Upper lobe of right lung (tissue), 1 donor: ENCODE results near the gene CCDC127. TPM values are rescaled to one million over a fixed set of nuclear protein-coding genes. Genes with fewer than 3 reads are reported as not detected.

Experiments used
- ATAC-seq: fragments of 200-7000 bp; cut with Tn5 transposase; one replicate; pipeline ENCODE4 v1.9.1; 2020; ENCODE audit warnings: mild to moderate bottlenecking, moderate library complexity
- DNase-seq: peaks from one replicate; pipeline ENCODE4 v3.0.0-alpha.2; 2020
- H3K27ac ChIP-seq: fragments of 200-600 bp; one replicate; pipeline ENCODE4 v1.8.0; 2022
- H3K27me3 ChIP-seq: fragments of 200-600 bp; one replicate; pipeline ENCODE4 v1.8.0; 2022; ENCODE audit warnings: mild to moderate bottlenecking
- H3K36me3 ChIP-seq: fragments of 200-600 bp; one replicate; pipeline ENCODE4 v1.8.0; 2022
- H3K4me1 ChIP-seq: fragments of 200-600 bp; one replicate; pipeline ENCODE4 v1.8.0; 2022
- H3K4me3 ChIP-seq: fragments of 200-600 bp; one replicate; pipeline ENCODE4 v1.8.0; 2022; ENCODE audit warnings: mild to moderate bottlenecking
- H3K9me3 ChIP-seq: fragments of 200-600 bp; one replicate; pipeline ENCODE4 v1.8.0; 2022
- CTCF ChIP-seq: fragments of 200-600 bp; IDR thresholded peaks from one replicate; pipeline ENCODE4 v1.8.0; 2022; ENCODE audit warnings: antibody characterized with exemption
- intact Hi-C: fragments of 100-400 bp; cut with DNase I; formaldehyde crosslinking; loops from one replicate; pipeline ENCODE4 v1.11.0; 2022
- total RNA-seq: library from RNA; stranded (reverse); fragmentation: NEBNext Ultra II Directional; extraction: Animal tissue kit (Norgen Biotek cat#: 25700); gene quantifications from one replicate; pipeline ENCODE4 v1.2.1, GENCODE V29; 2021
- donor health status: DM: no; HTN: yes; CAD: no; lungs with severe emphysema.

Gene CCDC127
- total RNA-seq, 1 donor from 2014 or later = 5.5 TPM

- H3K27ac ChIP-seq = no peak overlapping the region
- no peak for TF ChIP-seq CTCF
- ATAC-seq = no peak
- H3K4me1 ChIP-seq = peaks cover 8% of the 10 kb centered on the region
- DNase-seq = peak; percentile 61
- intact Hi-C loops = no loop called here
- H3K36me3 ChIP-seq = no peaks in the 10 kb centered on the region
- H3K9me3 ChIP-seq = no peaks in the 10 kb centered on the region
- no peak overlapping the region for H3K4me3 ChIP-seq
- H3K27me3 ChIP-seq = no peaks in the 10 kb centered on the region
Observed at GRCh38 chr5:170971-171800, 46.8 kb downstream of the CCDC127 start.

DNA sequence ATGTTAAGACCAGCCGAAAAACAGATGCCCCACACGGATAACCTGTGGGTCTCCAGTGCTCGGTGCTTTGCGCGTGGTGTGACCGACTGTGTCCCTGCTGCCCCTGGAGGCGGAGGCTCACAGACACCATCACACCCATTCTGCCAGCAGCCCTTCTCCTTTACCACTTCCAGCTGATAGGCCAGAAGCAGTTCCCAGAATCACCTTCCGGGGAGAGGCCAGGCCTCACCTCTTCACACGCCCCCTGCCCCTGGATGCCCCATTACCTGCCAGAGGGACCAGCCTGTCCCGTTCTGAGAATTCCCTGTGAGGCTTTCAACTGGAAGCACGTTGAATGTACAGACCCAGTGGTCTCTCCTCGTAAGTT lies 48.2 kb downstream of the CCDC127 start:
- H3K27ac ChIP-seq = no peak overlapping the region
- ATAC-seq = no peak
- no peaks in the 10 kb centered on the region for H3K27me3 ChIP-seq
- DNase-seq = no peak
- peaks cover 8% of the 10 kb centered on the region for H3K4me1 ChIP-seq
- no peak overlapping the region for H3K4me3 ChIP-seq
- H3K36me3 ChIP-seq = no peaks in the 10 kb centered on the region
- intact Hi-C loops = no loop called here
- no peaks in the 10 kb centered on the region for H3K9me3 ChIP-seq
- TF ChIP-seq CTCF = no peak

DNA sequence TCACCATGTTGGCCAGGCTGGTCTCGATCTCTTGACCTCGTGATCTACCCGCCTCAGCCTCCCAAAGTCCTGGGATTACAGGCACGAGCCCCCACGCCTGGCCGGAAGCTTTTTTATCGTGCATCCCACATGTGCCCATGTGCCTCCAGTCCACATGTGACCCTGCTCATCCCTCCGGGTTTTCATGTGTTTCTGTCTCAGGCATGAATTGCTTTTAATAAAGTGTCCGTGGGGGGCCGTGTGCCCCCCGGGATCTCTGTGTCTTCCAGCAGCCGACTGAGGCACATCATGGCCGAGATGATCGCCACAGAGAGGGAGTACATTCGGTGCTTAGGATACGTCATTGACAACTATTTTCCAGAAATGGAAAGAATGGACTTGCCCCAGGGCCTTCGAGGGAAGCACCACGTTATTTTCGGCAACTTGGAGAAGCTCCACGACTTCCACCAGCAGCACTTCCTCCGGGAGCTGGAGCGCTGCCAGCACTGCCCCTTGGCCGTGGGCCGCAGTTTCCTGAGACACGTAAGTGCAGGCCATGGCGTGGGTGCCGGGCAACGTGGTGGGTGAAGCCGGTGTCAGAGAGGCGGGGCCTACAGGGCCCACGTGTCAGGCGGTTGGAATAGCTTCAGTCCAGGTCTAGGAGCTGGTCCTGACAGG lies 48.8 kb downstream of the CCDC127 start:
- no peak for TF ChIP-seq CTCF
- no peaks in the 10 kb centered on the region for H3K36me3 ChIP-seq
- H3K27me3 ChIP-seq = no peaks in the 10 kb centered on the region
- peaks cover 8% of the 10 kb centered on the region for H3K4me1 ChIP-seq
- intact Hi-C loops = no loop called here
- no peak overlapping the region for H3K4me3 ChIP-seq
- no peak overlapping the region for H3K27ac ChIP-seq
- no peaks in the 10 kb centered on the region for H3K9me3 ChIP-seq
- peak; percentile 86 for DNase-seq
- peak; percentile 77 for ATAC-seq

- ATAC-seq (no peak), DNase-seq (peak; percentile 52)
- Histone ChIP-seq H3K9me3 (no peaks in the 10 kb centered on the region), H3K27me3 (no peaks in the 10 kb centered on the region), H3K27ac (no peak overlapping the region), H3K36me3 (no peaks in the 10 kb centered on the region), H3K4me1 (peaks cover 8% of the 10 kb centered on the region), H3K4me3 (no peak overlapping the region)
- intact Hi-C loops = no loop called here
- no peak for TF ChIP-seq CTCF
Observed at GRCh38 chr5:167982-168660, 49.8 kb downstream of the CCDC127 start.

DNA sequence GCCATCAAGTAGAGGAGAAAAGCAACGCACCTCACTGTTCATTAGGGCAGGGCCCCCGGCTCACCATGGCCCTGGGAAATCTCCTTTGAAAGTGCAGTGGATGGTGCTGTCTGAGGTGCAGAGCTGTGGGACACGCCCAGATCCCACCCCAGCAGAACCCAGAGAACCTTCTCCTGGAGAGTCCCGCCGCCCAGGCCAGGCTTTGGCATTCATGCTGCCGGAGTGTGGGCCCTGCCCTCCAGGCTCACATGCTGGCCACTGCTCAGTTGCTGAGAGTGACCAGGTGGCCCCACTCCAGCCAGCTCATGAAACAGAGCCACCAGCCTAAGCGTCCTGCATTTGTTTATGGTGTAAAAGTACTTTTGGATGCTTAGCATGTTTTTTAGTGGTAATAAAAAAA lies 50.4 kb downstream of the CCDC127 start:
- Histone ChIP-seq H3K9me3 (no peaks in the 10 kb centered on the region), H3K36me3 (no peaks in the 10 kb centered on the region), H3K27ac (no peak overlapping the region), H3K27me3 (no peaks in the 10 kb centered on the region), H3K4me3 (no peak overlapping the region), H3K4me1 (peaks cover 8% of the 10 kb centered on the region)
- intact Hi-C loops = no loop called here
- peak; percentile 61 for DNase-seq
- TF ChIP-seq CTCF = no peak
- no peak for ATAC-seq
